ENCODE results near the gene EXOC4.

DNA sequence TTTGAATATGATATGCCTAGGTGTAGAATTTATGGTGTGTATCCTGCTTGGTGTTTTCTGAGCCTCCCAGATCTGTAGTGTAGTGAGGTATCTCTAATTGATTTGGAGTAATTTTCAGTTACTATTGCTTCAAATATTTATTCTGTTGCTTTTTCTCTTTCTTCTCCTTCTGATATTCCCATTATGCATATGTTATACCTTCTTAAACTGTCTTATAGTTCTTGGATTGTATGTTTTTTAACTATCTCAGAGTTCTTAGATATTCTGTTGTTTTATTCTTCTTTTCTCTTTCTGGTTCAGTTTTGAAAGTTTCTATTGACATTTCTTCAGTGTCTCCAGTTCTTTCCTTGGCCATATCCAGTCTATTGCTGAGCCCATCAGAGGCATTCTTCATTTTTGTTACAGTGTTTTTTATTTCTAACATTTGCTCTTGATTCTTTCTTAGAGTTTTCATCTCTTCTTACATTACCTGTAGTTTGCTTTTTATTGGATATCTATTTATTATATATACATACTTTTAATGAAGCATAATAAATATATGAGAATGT is 668.8 kb downstream of the EXOC4 start:
- TF ChIP-seq EZH2 (IDR thresholded peaks at IDR 0.05; ENCODE audit: low read length, missing control alignments) (no peak), CTCF (conservative IDR thresholded peaks at IDR 0.05 in 1 of 2, IDR thresholded peaks at IDR 0.05 in 1 of 2; ENCODE audit: low read depth in 1 of 2, low read length in 2 of 2) (no peak)

All from fibroblast of lung (primary cell).